Liver (tissue), 9 donors: ENCODE measurements around the gene CTNNA2. TPM values are rescaled to one million over a fixed set of nuclear protein-coding genes. Genes with fewer than 3 reads are reported as not detected.

Source experiments
- DNase-seq: peaks from one replicate; pipeline ENCODE4 v3.0.0-alpha.2; 2017; ENCODE audit warnings: low spot score
- H3K27ac ChIP-seq, 2 donors: one replicate each; pipeline ENCODE4 v1.7.0; 2013; ENCODE audit warnings: inconsistent platforms in 2 of 2, low read length in 2 of 2, control low read depth in 1 of 2, low read depth in 1 of 2, mild to moderate bottlenecking in 1 of 2
- H3K27me3 ChIP-seq, 4 donors: one replicate each; pipeline versions ENCODE4 v1.6.1 to v1.7.0; 2013; ENCODE audit warnings: low read length in 3 of 4, inconsistent platforms in 1 of 4, mild to moderate bottlenecking in 1 of 4, moderate library complexity in 1 of 4; ENCODE audit not compliant: control insufficient read depth in 4 of 4, insufficient read depth in 4 of 4
- H3K36me3 ChIP-seq, 4 donors: one replicate each; pipeline versions ENCODE4 v1.6.1 to v1.7.0; 2013; ENCODE audit warnings: low read length in 3 of 4, mild to moderate bottlenecking in 3 of 4, low read depth in 1 of 4, moderate library complexity in 1 of 4; ENCODE audit not compliant: control insufficient read depth in 4 of 4, insufficient read depth in 3 of 4
- H3K4me1 ChIP-seq, 4 donors: one replicate each; pipeline versions ENCODE4 v1.6.1 to v1.7.0; 2013; ENCODE audit warnings: low read length in 3 of 4, mild to moderate bottlenecking in 3 of 4, moderate library complexity in 1 of 4; ENCODE audit not compliant: control insufficient read depth in 4 of 4, insufficient read depth in 4 of 4
- H3K4me3 ChIP-seq, 3 donors: one replicate each; pipeline versions ENCODE4 v1.6.1 to v1.7.0; 2013; ENCODE audit warnings: low read length in 3 of 3, control low read depth in 1 of 3, low read depth in 1 of 3, mild to moderate bottlenecking in 1 of 3
- H3K9ac ChIP-seq, 2 donors: one replicate each; pipeline ENCODE4 v1.7.0; 2013; ENCODE audit warnings: low read length in 2 of 2, mild to moderate bottlenecking in 2 of 2, moderate library complexity in 2 of 2, control low read depth in 1 of 2, low read depth in 1 of 2
- H3K9me3 ChIP-seq, 4 donors: one replicate each; pipeline versions ENCODE4 v1.6.1 to v1.7.0; 2013; ENCODE audit warnings: low read length in 3 of 4; ENCODE audit not compliant: control insufficient read depth in 4 of 4
- ATF3 ChIP-seq: IDR thresholded peaks from 2 replicates; pipeline ENCODE4 v1.6.1; 2016; ENCODE audit warnings: antibody characterized with exemption
- CTCF ChIP-seq: fragments of 150-350 bp; IDR thresholded peaks from 2 replicates; pipeline ENCODE4 v1.5.1; 2017; ENCODE audit warnings: improper control_type of control experiment, low read depth, low read length; ENCODE audit not compliant: missing input control
- EGR1 ChIP-seq, 2 donors: IDR thresholded peaks; 2 replicates each; pipeline ENCODE4 v1.6.1; 2016 to 2018; ENCODE audit warnings: antibody characterized with exemption in 2 of 2, low read depth in 2 of 2
- FOXA2 ChIP-seq: IDR thresholded peaks from 2 replicates; pipeline ENCODE4 v1.6.1; 2016; ENCODE audit warnings: antibody characterized with exemption
- GABPA ChIP-seq, 2 donors: IDR thresholded peaks in 1 of 2; conservative IDR thresholded peaks in 1 of 2; 2 replicates each; pipeline ENCODE4 v1.6.1; 2016; ENCODE audit warnings: antibody characterized with exemption in 2 of 2, mild to moderate bottlenecking in 1 of 2, moderate library complexity in 1 of 2
- HNF4A ChIP-seq, 2 donors: conservative IDR thresholded peaks; 2 replicates each; pipeline ENCODE4 v1.6.1; 2016; ENCODE audit warnings: antibody characterized with exemption in 2 of 2, mild to moderate bottlenecking in 2 of 2
- HNF4G ChIP-seq: IDR thresholded peaks from 2 replicates; pipeline ENCODE4 v1.6.1; 2016; ENCODE audit warnings: antibody characterized with exemption
- JUND ChIP-seq, 2 donors: IDR thresholded peaks; 2 replicates each; pipeline ENCODE4 v1.6.1; 2016; ENCODE audit warnings: antibody characterized with exemption in 2 of 2
- MAX ChIP-seq: IDR thresholded peaks from 2 replicates; pipeline ENCODE4 v1.6.1; 2016; ENCODE audit warnings: antibody characterized with exemption
- NR2F2 ChIP-seq: IDR thresholded peaks from 2 replicates; pipeline ENCODE4 v1.6.1; 2016; ENCODE audit warnings: antibody characterized with exemption
- RAD21 ChIP-seq, 2 donors: IDR thresholded peaks; 2 replicates each; pipeline ENCODE4 v1.6.1; 2016; ENCODE audit warnings: antibody characterized with exemption in 2 of 2, mild to moderate bottlenecking in 2 of 2
- REST ChIP-seq: IDR thresholded peaks from 2 replicates; pipeline ENCODE4 v1.6.1; 2016; ENCODE audit warnings: antibody characterized with exemption, mild to moderate bottlenecking
- RXRA ChIP-seq, 2 donors: IDR thresholded peaks; 2 replicates each; pipeline ENCODE4 v1.6.1; 2017 to 2018; ENCODE audit warnings: antibody characterized with exemption in 2 of 2, mild to moderate bottlenecking in 1 of 2
- SP1 ChIP-seq: IDR thresholded peaks from 2 replicates; pipeline ENCODE4 v1.6.1; 2018; ENCODE audit warnings: antibody characterized with exemption, mild to moderate bottlenecking
- TAF1 ChIP-seq: conservative IDR thresholded peaks from 2 replicates; pipeline ENCODE4 v1.6.1; 2016; ENCODE audit warnings: antibody characterized with exemption, mild to moderate bottlenecking
- YY1 ChIP-seq: IDR thresholded peaks from 2 replicates; pipeline ENCODE4 v1.6.1; 2016; ENCODE audit warnings: antibody characterized with exemption, mild to moderate bottlenecking
- ZBTB33 ChIP-seq: IDR thresholded peaks from 2 replicates; pipeline ENCODE4 v1.6.1; 2016; ENCODE audit warnings: antibody characterized with exemption
- WGBS: extraction: QIAGEN DNeasy Blood & Tissue Kit; methylation state at CpG from one replicate; pipeline ENCODE4 v1.1.7; 2013; 5-methylcytosine and 5-hydroxymethylcytosine counted together
- polyA plus RNA-seq, 2 donors: library from polyadenylated mRNA; stranded (reverse) in 1 of 2; unstranded in 1 of 2; fragments of 200-250 nt in 1 of 2; fragments of >200 nt in 1 of 2; fragmentation: Nextera tagmentation in 1 of 2; extraction: Ambion mirVana in 1 of 2; gene quantifications; one replicate each; pipeline versions ENCODE4 v1.2.1 to v1.2.3, GENCODE V29; 2013 to 2015
- total RNA-seq, 2 donors: library from RNA; depleted of rRNA; stranded (reverse); fragments of >200 nt; gene quantifications; one replicate each; pipeline ENCODE4 v1.2.3, GENCODE V29; 2014
- donor health status: healthy.
- donor health status: healthy.
- donor health status: healthy.
- donor health status: healthy.
- donor health status: healthy.

Gene CTNNA2
- total and polyA plus RNA-seq, 4 donors, result 0.05 TPM; not detected in 3

- TF ChIP-seq SP1, result no peak
- no peak for TF ChIP-seq RXRA (IDR thresholded peaks at IDR 0.05)
- TF ChIP-seq YY1, result no peak
- TF ChIP-seq EGR1 (IDR thresholded peaks at IDR 0.05; ENCODE audit: low read depth in 2 of 2), result no peak
- no peak for TF ChIP-seq HNF4G
- TF ChIP-seq ATF3, result no peak
- TF ChIP-seq REST, result no peak
- no peak for TF ChIP-seq RAD21 (IDR thresholded peaks at IDR 0.05)
- no peak for TF ChIP-seq JUND (IDR thresholded peaks at IDR 0.05)
- no peak for TF ChIP-seq CTCF
- Histone ChIP-seq H3K4me3 (no peak overlapping the region), H3K27me3 (peaks cover 0 to 5% (median 0%) of the 10 kb centered on the region in 4 donors), H3K9me3 (no peaks in the 10 kb centered on the region), H3K4me1 (no peaks in the 10 kb centered on the region), H3K27ac (no peak overlapping the region), H3K36me3 (no peaks in the 10 kb centered on the region), H3K9ac (no peak overlapping the region)
- no peak for DNase-seq
Measured at GRCh38 chr2:79849241-79849640, 336.4 kb downstream of the CTNNA2 start.

GRCh38 chr2:79849949-79850348 is 337.1 kb downstream of the CTNNA2 start:
- no peak overlapping the region for H3K27ac ChIP-seq
- 68% methylated on average over 1 of the region's 1 CpG for WGBS

More at GRCh38 chr2:79849949-79850348, 337.1 kb downstream of the CTNNA2 start:
- Histone ChIP-seq H3K4me3 (no peak overlapping the region), H3K9me3 (no peaks in the 10 kb centered on the region), H3K9ac (no peak overlapping the region), H3K36me3 (no peaks in the 10 kb centered on the region), H3K27me3 (peaks cover 0 to 5% (median 0%) of the 10 kb centered on the region in 4 donors), H3K4me1 (no peaks in the 10 kb centered on the region)
- no peak for TF ChIP-seq FOXA2
- TF ChIP-seq HNF4G, result no peak
- no peak for TF ChIP-seq HNF4A (conservative IDR thresholded peaks at IDR 0.05)
- no peak for TF ChIP-seq TAF1
- no peak for TF ChIP-seq SP1
- no peak for TF ChIP-seq YY1
- TF ChIP-seq MAX, result no peak
- TF ChIP-seq ATF3, result no peak
- no peak for TF ChIP-seq RXRA (IDR thresholded peaks at IDR 0.05)
- no peak for TF ChIP-seq NR2F2
- no peak for TF ChIP-seq RAD21 (IDR thresholded peaks at IDR 0.05)
- TF ChIP-seq ZBTB33, result no peak
- TF ChIP-seq JUND (IDR thresholded peaks at IDR 0.05), result no peak
- no peak for TF ChIP-seq GABPA (IDR thresholded peaks at IDR 0.05 in 1 of 2, conservative IDR thresholded peaks at IDR 0.05 in 1 of 2)
- TF ChIP-seq EGR1 (IDR thresholded peaks at IDR 0.05; ENCODE audit: low read depth in 2 of 2), result no peak
- TF ChIP-seq REST, result no peak
- TF ChIP-seq CTCF, result no peak
- no peak for DNase-seq
